GM18907 (cell line): Measurements from ENCODE around the gene WNT5B.
"Not testable (repeated sequence)": the region's sequence is repeated elsewhere in the genome, so short reads cannot be mapped to it uniquely, and the experiment has no call there.

ENCODE experiments used
- ATAC-seq: cut with Tn5 transposase; IDR thresholded peaks from one replicate; pipeline ENCODE4 v1.9.1; 2021; ENCODE audit warnings: mild to moderate bottlenecking, moderate library complexity; ENCODE audit not compliant: unreplicated experiment

The WNT5B gene

GRCh38 chr12:1595690-1596347 is 33.2 kb upstream of the WNT5B start:
- no peak for ATAC-seq

DNA sequence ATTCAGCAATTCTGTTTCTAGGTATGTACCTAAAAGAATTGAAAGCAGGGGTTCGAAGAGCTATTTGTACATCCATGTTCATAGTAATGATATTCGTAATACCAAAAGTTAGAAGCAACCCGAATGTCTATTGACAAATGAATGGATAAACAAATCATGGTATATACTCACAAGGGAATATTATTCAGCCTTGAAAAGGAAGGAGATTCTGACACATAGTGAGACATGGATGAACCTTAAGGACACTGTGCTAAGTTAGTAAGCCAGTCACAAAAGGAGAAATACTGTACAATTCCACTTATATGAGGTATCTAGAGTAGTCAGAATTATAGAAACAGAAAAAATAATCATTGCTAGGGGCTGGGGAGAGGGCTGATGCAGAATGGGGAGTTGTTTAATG is 30.3 kb upstream of the WNT5B start:
- no peak for ATAC-seq

- not testable (repeated sequence) for ATAC-seq
These were observed 26.3 kb upstream of the WNT5B start for GRCh38 chr12:1602706-1603105.

DNA sequence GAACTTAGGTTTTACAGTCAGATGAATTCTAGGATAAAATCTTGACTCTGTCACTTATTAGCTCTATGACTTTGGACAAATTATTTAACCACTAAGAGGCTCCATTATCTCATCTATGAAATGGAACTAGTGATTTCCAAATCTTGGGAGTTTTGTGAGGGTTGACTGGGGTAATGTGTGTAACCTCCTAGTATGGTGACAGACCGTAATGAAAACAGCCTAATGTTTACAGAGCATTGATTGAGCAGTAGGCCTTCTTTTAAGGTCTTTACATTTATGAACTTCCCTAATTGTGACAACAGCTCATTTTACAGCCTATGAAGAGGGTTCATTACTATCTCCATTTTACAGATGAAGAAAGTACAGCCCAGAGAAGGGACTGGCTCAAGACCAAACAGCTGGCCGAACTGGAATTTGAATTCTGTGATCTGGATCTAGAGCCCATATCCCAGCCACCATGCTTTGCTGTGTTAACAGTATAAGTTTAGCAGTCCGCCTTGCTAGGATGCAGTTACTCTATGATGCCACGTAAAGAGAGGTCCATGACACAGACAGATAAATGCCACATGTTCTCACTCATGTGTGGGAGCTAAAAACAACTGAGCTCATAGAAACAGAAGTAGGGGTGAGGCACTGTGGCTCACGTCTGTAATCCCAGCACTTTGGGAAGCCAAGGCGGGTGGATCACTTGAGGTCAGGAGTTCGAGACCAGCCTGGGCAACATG is 25.6 kb upstream of the WNT5B start:
- no peak for ATAC-seq

DNA sequence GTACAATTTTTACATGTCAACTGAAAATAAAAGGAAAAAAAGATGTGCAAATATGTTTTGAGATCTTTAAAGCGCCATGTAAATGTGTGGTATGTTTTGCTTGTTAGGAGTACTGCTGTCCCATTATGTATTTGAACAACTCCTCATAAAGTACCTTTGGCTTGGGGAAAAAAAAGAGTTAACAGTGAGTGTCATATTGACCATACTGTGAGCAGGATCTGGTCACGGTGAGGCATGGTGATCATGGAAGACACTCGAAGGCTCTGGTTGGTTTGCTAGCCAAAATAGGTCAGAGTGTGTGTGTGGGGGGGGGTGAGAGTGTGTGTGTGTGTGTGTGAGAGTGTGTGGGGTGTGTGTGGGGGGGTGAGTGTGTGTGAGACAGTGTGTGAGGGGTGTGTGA is 24.6 kb upstream of the WNT5B start:
- ATAC-seq = no peak

DNA sequence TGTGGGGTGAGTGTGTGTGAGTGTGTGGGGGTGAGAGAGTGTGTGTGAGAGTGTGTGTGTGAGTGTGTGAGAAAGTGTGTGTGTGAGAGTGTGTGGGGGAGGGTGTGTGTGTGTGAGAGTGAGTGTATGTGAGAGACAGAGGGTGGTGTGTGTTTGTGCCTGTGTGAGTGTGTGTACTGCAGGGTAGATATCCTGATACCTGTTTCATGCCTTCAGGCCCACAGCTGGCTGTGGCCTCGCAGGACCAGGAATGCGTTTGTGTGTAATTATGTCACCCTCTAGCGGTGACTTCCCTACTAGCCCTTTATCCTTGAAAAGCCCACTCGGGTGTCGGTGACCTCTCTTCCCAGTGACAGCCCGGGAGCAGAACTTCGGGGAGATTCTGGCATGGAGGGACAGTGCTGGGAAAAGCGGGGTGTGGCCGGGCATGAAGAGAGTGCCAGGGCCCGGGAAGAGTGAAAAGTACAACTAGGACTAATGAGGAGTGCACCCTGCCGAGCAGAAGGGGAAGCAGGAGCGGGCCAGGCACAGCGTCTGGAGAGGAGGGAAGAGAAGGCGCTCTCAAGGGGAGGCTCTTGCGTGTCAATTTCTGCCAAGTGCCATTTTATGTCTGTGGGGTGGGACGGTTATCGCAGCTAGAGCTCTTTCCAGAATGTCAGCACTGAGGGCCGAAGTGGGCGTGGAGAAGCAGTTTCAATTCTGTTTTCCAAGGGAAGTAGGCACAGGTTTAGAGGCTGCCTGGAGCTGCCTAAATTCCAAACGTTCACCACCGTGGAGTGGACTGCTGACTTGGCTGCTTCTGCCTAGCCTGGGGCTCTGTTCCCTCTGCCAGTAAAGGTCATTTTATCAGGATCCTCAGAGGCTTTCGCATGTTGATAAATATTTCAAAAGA is 23.7 kb upstream of the WNT5B start:
- peak; percentile 44 for ATAC-seq

DNA sequence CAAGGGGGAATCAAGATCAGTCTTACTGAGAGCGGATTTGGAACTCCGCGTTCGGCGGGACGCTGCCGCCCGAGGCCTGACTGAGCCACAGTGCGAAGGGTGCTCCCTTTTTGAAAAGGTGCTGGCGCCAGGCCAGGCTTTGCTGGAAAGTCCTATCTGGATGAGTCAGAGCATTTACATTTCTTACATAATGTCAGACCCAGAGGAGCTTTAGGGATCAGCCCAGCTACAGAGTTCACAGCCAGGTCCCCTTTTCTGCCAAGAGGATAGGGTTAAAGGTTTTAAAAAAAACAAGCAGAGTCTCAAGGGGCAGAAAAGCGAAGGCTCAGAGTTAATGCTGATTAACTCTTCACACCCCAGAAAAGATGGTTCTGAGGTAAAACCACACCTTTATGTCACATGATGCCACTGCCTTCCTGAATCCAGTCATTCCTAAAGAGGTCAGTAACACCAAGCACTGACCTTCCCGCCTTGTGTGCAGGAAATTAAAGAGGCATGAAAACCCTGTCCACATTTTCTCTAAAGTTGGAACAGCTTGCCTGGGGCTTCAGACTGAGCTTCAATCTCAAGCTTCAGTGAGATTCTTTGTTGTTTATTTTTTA is 22.9 kb upstream of the WNT5B start:
- ATAC-seq = peak; percentile 63

DNA sequence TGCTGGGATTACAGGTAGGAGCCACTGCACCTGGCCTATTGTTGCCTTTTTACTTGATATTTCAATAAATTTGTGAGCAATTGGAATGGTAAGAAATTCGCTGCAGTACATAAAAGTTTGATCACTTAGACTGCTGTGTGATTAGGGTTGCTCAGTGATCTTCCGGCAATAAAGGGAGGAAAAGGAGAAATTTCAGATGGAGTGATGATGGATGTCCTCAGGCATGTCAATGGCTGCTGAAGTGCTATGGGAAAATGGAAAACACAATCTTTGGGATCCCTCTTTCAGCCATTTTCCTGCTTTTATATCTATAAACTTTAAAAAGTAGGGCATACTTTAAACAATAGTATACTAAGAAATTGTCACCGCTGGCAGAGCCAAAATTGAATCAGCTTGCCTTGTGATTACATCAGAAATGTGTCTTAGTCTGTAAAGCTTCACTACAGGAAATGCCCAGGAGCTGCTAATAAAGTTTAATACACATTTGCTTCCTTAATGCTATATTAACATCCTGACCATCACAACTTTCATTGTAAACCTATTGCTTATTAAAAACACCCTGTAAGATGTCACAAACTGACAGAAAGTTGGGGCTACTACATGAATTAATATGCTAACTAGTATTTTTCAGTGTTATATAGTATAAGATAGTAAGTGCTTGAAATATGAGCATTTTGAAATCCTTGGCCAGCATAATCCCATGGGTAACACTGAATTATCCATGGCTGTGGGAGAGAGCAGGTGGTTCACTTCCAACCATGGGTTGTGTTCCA is 20.9 kb upstream of the WNT5B start:
- no peak for ATAC-seq

DNA sequence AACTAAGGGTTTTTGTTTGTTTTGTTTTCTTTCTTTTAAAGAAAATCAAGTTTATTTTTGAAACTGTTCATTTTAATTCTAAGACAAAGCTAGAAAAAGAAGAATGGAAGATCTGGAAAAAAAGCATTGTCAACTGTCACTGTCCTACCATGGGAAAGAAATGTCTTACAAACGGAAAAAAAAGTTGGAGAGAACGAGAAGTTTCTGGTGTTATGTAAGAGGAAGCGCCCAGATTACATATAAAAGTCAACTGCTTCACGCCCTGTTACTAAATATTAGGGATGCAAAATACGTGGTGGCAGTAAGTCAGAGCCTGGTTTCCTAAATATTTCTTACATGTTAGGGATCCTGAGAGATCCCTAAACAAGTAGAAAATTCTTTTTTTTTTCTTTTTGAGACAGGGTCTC is 20.3 kb upstream of the WNT5B start:
- no peak for ATAC-seq

DNA sequence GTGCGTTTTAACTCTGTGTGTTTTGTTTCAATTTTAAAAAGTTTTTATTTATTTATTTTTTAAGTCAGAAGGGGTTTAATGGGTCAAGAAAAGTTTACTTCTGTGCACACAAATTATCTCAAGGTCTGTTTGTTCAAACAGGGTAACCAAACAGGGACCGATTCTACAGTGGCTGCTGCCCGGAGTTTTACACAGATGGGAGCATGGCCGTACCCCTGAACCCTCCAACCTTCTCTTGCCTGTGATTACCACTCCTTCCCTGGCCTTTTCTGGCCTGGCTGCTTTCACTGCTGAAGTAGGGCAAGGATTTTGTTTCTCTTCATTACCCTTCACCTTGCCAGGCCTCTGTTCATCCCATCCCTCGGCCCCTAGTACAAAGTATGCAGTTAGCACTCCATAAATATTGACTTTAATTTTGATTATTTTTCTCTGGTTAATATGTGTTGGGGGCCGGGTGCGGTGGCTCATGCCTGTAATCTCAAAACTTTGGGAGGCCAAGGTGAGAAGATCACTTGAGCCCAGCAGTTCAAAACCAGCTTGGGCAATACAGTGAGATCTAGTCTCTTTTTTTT is 18.9 kb upstream of the WNT5B start:
- ATAC-seq = no peak

DNA sequence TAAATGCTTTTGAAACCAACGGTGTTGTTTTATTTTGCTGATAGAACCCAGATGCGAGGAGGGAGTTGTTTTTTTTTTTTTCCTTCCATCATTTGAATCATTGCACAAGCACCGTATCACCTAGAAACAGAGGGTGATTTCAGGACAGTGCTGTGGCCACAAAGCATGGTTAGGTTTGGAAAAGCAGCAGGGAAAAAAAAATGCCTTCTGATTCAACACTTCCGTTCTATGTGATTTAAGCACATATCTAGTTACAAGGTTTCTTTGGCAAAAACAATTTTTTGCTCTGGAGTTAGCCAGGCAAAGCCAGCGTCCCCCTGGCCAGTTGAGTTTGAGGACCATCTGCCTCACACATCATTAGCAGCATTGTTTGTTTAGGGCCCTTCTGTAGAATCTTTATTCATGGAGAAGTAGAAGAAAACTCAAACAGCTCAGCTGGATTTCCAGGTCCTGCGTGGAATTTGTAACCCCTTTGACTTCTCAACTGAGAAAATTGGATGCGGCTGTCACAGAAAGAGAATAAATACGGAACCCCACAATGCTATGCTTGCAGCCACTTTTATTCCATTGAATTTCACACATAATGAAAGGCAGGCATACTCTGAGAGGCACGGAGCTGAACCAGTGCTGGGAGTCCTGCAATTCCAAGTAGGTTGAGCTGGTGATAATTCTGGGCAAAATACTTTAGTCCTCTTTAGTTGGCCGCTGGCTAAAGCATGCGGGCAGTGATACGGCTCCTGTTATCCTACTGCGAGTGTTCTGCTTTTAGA is 17.0 kb upstream of the WNT5B start:
- no peak for ATAC-seq

- ATAC-seq = no peak
These were observed 15.2 kb upstream of the WNT5B start for GRCh38 chr12:1613860-1614259.

- no peak for ATAC-seq
These were observed 14.7 kb upstream of the WNT5B start for GRCh38 chr12:1614360-1614759.

DNA sequence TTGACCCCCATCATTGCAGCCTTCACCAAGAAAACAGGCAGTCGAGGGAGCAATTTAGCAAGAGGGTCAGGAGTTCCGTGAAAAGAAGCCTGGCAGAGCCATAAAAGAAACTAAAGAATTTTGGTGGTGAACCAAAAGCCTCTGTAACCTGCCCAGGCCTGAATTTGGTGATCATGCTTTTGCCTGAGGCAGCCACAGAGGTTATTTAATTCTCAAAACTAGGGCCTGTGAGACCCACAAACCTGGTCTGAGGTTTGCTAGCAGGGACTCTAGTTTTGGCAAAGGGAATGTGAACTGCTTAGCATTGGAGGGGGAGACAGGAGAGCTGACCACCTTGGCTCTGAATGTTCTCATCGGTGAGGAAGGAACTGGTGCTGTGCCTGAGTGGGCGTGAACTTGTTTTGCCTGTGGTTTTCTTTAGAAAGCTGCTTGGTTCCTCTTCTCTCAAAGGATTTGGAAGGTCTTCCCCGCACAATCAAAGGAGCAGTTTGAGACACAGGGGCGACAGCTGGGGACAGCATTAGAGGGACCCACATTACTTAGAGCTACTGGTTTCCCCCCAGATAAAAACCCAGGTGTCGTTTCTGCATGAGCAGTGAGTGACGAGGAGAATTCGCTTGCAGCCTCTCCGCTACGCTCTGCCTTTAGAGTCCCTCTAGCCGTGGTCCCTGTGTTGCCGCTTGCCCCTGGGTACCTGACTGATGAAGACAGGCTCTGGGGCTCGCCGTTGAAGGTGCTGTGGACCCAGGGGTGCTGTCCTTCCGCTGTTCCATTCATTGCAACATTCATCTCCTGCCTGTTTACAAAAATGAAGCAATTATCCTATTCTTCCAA is 12.6 kb upstream of the WNT5B start:
- ATAC-seq = no peak

GRCh38 chr12:1618489-1618888 is 10.5 kb upstream of the WNT5B start:
- no peak for ATAC-seq

GRCh38 chr12:1619159-1619558 is 9.9 kb upstream of the WNT5B start:
- no peak for ATAC-seq

- ATAC-seq = peak; percentile 48
These were observed 9.4 kb upstream of the WNT5B start for GRCh38 chr12:1619587-1619986.

DNA sequence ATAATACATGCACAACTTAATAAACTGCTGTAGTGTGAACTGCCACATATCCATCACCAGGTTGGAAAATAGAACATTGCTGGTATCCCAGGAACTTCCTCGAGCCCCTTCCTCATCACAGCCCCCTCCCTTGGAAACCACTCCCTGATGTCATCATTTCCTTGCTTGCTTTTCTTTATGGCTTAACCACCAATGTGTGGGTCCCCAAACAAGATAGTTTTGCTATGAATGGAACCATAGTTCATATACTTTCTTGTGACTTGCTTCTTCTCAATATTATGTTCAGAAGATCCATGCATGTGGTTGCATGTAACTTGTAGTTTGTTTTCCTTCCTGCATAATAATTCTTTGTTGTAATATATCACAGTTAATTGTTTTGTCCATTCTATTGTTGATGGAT is 8.9 kb upstream of the WNT5B start:
- ATAC-seq = no peak

DNA sequence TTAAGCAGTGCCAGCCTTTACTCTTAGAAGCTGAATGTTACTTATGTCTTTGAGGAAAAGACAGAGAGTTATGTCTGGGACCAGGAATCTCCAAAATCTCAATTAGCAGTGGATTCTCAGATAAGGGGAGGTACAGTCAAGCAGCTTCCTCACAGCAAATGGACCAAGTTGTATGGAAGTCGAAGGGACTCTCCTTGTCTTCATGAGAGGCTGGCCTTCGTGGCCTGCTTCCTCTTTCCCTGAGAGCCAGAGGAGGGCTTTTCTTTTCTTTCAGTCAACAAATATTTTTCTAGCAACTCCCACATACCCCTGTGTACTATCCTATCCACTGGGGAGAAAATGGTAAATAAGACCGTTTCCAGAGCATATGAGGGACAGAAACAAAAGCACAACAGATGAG is 6.6 kb upstream of the WNT5B start:
- no peak for ATAC-seq
